ENCODE measurements around the gene TAPT1.

The TAPT1 gene

GRCh38 chr4:16218950-16219349 lies 7.3 kb downstream of the TAPT1 start:
- TF ChIP-seq CTCF (IDR thresholded peaks at IDR 0.05; ENCODE audit: low read depth, low read length, missing control alignments): no peak
- no peak overlapping the region for H3K4me3 ChIP-seq (replicated peaks; ENCODE audit: low read depth, low read length)
- no peak for DNase-seq (ENCODE audit: extremely low read depth, low read depth)

GRCh38 chr4:16217300-16218051 lies 8.8 kb downstream of the TAPT1 start:
- TF ChIP-seq CTCF (IDR thresholded peaks at IDR 0.05; ENCODE audit: low read depth, low read length, missing control alignments): no peak

GRCh38 chr4:16213121-16213520 lies 13.2 kb downstream of the TAPT1 start:
- DNase-seq (ENCODE audit: extremely low read depth, low read depth): no peak
- TF ChIP-seq CTCF (IDR thresholded peaks at IDR 0.05; ENCODE audit: low read depth, low read length, missing control alignments): no peak

More at GRCh38 chr4:16217300-16218051, 8.8 kb downstream of the TAPT1 start:
- no peak for DNase-seq (ENCODE audit: extremely low read depth, low read depth)
- no peak overlapping the region for H3K4me3 ChIP-seq (replicated peaks; ENCODE audit: low read depth, low read length)

GRCh38 chr4:16212138-16212782 lies 14.0 kb downstream of the TAPT1 start:
- no peak for DNase-seq (ENCODE audit: extremely low read depth, low read depth)
- TF ChIP-seq CTCF (IDR thresholded peaks at IDR 0.05; ENCODE audit: low read depth, low read length, missing control alignments): no peak

More at GRCh38 chr4:16213121-16213520, 13.2 kb downstream of the TAPT1 start:
- no peak overlapping the region for H3K4me3 ChIP-seq (replicated peaks; ENCODE audit: low read depth, low read length)

DNA sequence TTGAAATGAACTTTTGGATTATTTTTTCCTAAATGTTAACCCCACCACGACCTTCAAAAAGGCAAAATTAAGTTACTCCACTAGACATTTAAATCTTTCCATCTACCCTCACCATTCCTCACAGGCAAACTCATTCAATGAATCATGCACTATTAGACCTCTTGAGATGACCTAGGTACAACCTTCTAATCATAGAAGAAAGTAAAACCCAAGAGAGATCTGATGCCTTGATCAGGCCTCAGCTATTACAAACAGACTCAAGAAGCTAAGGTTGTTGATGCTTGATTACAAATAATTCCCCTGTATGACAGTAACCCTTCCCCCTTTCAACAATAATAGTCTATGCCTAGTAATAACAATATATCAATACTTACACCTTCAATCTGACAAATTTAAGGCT lies 18.9 kb downstream of the TAPT1 start:
- no peak overlapping the region for H3K4me3 ChIP-seq (replicated peaks; ENCODE audit: low read depth, low read length)

More at GRCh38 chr4:16212138-16212782, 14.0 kb downstream of the TAPT1 start:
- H3K4me3 ChIP-seq (replicated peaks; ENCODE audit: low read depth, low read length): no peak overlapping the region

DNA sequence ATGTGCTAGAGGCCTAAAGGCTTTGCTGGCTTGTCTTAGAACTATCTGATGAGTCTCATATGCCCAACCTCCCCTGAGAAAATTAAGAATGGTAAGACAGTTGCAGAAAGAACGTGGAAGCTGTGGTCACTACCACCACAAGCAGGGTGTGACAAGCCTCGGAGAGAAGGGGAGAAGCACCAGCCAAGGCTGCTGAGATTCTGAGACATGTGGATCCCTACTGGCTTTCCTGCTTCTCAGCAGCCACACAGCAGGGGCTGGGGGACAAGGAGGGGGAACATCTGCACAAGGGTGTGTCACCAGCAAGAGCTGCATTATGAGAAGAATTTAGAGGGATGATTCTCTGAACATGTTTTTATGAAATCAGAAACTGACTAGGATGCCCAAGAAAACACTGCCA lies 19.4 kb downstream of the TAPT1 start:
- no peak overlapping the region for H3K4me3 ChIP-seq (replicated peaks; ENCODE audit: low read depth, low read length)
- no peak for TF ChIP-seq CTCF (IDR thresholded peaks at IDR 0.05; ENCODE audit: low read depth, low read length, missing control alignments)
- no peak for DNase-seq (ENCODE audit: extremely low read depth, low read depth)

More for the DNA sequence above, 18.9 kb downstream of the TAPT1 start:
- TF ChIP-seq CTCF (IDR thresholded peaks at IDR 0.05; ENCODE audit: low read depth, low read length, missing control alignments): no peak
- no peak for DNase-seq (ENCODE audit: extremely low read depth, low read depth)

Data from HFF-Myc (cell line).